Stimulated activated CD4-positive, alpha-beta T cell treated with anti-CD3 and anti-CD28 coated beads, Interleukin-2, amount 100 ng/mL, for 24 hours (primary cell): ENCODE data around the gene NBEA.

Source experiments
- DNase-seq, 2 donors: peaks; one replicate each; pipeline ENCODE4 v3.0.0-alpha.2; 2020

NBEA gene

DNA sequence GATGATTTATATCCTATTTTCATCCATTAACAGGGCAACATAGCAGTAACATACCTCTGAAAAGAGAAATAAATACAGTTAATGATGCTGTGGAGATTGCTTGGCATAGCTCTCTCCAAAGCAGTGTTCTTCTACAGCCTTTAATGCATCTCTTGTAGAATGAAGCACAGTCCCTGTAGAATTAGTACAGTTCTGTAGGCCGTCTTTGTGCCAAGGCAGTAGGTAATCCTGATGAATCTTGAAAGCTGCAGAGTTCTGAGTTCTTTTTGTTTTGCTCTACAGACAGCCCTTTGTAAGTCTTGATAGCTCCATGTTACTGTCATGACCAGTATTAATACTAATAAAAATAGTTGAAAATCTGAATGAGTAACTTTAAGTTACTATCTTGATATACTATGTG lies 350.3 kb downstream of the NBEA start:
- DNase-seq: no peak

DNA sequence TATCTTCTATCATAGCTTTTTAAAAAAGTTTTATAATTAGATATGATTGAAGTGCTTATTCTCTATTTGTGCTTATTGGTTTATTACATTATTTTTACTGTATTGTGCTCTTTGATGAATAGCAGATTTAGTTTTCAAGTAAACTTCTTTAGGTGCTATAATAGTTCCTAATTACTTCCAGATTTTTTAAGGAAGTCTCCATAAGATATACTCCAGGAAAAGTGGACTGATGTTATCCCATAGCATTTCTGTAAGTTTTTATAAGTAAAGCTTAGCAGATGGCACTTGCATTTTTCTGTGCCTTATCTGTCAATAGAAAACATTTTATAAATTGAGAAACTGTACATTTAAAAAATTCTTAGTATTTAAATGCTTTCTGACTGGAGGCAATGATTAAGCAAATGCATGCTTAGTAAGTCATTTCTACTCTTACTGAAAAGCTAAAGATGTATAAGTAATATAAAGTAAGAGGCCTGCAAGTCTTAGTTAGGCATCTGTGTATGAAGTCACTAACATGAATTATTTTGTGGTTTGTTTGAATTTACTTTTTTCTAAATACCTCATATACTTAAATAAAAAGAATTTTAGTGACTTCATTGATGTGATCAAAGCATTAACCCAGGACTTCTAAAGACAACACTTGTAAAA lies 351.6 kb downstream of the NBEA start:
- no peak for DNase-seq

DNA sequence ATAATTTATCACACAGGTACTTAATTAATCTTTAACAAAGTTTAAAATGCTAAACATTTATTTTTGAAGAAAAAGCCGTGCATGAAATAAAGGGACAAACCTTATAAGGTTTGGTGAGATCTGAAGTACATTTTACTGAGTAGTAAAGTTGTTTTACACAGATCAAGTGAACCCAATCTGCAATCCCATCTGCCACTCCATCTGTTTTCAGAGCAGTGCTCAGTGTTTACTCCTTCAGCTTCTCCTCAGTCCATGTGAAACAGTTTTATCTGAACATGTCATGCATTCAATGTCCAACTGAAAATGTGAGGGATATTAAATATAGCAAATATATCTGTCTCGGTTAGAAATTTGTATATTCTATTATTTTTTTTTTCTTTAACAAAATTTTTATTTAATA lies 367.6 kb downstream of the NBEA start:
- DNase-seq: no peak

DNA sequence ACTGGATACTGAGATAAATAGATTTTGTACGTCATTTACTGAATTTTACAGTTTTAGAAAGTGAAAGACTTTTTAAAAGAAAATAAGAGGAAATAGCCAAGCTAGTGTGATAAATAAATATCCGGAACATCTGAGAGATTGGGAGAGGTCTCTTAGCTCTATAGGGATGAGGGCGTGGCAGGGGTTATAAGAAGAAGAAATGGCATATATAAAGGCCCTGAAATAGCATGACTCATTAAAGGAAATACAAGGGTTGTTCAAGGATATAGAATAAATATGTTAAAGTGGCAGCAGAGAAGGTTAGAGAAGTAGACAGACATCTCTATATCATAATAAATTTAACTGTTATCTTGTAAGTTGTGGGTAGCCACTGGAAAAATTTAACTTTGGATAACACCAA lies 390.1 kb downstream of the NBEA start:
- no peak for DNase-seq

DNA sequence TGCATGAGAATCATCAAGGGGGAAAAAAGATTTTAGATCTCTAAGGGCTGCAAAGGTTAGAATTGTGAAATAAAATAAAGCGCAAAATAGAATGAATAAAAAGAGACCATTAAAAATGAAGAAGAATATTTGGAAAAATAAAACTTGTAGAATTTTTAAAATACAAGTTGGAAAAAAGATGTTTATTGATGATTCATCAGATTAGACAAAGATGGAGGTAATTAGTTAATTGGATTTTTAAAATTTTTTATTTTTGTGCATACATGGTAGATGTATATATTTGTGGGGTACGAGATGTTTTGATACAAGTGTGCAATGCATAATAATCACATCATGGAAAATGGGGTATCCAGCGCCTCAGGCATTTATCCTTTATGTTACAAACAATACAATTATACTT lies 391.1 kb downstream of the NBEA start:
- no peak for DNase-seq

DNA sequence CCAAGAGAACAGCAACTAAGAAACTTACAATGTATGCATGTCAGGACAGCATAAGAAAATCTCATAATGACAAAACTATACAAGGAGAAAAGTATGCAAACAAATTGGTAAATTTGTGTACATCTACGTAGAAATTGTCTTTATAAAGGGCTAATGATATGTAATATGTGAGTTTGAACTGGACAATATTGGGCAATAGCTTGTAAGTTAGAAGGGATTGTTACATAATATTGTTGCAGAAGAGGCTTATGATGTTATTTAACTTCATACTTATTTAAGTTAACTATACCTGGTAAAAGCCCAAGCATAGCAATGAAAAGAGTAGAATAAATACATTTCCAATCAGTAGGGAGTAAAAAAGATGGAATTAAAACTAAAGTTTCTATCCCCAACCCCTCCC lies 400.4 kb downstream of the NBEA start:
- no peak for DNase-seq

DNA sequence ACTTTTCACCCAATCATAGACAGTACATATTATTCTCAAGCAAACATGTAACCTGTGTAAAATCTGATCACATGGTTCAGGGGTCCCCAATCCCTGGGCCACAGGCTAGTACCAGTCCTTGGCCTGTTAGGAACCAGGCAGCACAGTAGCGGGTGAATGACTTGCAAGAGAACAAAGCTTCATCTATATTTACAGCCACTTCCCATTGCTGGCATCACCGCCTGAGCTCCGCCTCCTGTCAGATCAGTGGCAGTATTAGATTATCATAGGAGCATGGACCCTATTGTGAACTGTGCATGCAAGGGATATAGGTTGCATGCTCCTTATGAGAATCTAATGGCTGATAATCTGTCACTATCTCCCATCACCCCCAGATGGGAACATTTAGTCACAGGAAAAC lies 401.3 kb downstream of the NBEA start:
- no peak for DNase-seq

DNA sequence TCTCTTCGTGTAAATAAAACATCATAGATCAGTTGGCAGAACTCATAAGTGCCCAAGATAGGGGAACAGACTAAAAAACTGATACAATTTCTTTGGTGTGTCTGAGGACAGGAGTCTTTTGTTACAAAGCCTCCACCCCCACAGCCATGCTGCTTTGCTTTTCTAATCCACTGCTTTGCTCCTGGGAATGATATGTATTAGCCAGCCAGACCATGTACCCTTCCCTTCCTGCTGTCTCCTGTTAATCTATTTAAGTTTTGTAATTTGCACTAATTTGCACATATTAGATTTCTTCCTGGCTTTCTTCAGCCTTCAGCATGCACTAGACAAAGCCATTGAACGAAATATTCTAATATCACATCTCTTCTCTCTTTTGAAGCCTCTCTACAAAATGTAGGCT lies 403.9 kb downstream of the NBEA start:
- no peak for DNase-seq

DNA sequence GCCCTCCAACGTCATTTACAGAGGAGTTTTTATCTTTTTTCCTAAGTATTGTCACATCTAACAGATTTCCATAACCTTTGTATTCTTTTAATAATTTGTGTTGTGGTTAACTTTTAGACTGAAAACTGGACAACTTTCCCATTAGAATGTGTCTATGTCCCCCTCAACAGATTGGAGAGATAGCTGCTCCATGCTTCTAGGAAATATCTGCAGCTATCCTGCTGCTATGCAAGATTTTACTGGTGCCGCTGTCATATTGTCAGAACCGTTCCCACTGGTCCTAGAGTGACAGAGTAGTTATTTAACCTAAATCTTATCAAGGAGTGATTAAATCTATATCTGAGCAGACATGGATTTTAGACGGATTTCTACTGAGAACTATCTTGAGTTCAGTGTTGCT lies 404.4 kb downstream of the NBEA start:
- DNase-seq: no peak

DNA sequence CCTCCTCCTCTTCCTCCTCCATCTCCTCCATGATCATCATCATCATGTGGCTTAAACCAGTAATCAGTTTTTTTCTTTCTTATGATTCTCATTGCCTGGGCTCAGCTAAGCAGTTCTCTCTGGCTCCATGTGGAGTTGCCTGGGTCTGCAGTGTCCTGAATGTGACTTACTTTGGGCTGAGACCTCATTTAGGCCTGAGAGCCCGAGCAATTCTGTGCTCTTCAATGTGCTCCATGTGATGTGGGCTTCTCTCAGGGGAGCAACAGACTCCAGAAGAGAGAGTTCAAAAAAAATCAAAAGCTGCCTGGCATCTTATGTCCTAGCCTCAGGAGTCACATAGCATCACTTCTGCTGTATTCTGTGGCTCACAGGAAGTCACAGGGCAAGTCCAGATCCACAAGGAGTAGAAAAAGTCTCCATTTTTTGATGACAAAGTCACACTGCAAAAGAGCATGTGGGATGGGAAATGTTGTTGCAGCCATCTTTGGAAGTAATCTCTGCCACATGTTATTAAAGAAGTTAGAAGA lies 405.7 kb downstream of the NBEA start:
- DNase-seq: no peak

DNA sequence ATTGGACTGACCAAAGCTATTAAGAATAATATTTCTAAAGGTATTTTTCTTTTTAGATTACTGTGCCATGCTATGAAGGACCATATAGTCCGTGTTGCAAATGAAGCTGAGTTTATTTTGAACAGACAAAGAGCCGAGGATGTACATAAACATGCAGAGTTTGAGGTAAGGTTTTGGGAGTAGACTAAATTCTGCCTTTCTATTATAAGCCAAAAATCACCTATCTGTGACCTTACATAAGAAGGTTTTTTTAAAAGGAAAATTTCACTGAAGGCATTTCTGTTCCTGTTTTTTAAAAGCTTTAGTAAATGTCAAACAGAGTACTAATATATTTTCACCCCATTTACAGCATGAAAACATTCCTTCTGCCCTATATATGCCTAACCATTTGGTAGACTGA lies 407.0 kb downstream of the NBEA start:
- no peak for DNase-seq

DNA sequence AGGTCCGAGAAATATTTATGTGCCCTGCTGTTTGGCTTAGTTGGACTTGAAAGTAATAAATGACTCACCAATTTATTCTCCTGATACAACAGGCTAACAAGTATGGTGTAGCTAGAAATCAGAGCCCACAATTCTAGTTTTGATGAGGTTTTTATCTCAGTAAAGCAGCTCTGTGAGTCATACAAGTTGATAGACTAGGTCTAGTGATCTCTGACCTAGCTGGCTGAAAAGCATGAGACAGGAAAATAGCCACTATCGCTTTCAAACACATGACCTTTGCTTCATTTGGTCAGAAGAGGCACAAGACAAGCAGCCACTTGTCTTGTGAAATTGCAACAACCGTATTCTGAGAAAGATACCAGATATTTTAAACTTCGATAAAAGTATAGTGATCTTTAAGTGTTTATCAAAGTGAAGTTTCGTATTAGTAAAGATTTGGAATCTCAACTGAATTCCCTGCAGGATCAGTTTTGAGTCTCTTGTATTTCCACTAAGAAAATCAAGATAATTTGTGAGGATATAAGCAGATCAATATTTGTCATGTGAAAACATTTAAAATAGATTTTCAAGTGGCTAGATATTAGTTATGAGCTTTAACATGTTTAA lies 407.7 kb downstream of the NBEA start:
- DNase-seq: no peak

DNA sequence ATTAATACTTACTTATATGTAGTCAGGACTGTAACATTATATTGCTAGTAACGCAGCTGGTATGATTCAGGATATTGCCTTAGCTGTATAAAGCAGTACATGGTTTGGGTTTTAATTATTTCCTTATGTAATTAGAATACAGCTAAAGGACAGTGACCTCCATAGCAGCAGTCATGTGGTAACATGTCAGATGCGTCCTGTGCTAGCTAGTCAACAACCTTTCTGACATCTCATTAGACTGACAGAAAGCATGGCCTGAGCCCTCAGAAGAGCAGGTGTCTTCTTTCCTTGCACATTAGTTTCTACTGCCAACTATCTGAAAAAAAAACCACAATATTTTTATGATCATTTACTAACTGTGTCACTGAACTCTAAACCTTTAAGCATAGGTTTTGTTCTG lies 412.2 kb downstream of the NBEA start:
- no peak for DNase-seq

DNA sequence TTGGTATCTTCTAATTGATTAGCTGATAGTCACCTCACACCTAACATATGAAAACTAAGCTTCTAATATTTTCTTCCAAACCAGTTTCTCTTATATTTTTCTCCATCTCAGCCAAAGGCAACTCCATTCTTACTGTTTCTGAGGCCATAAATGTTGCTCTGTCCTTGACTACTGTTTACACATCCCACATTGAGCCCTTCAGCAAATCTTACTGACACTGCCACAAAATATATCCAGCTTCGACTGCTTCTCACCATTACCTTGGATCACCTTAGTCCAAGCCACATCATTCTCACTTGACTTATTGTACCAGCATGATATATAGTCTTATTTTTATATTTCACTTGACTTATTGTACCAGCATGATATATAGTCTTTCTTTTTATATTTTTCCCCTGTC lies 412.8 kb downstream of the NBEA start:
- DNase-seq: no peak

DNA sequence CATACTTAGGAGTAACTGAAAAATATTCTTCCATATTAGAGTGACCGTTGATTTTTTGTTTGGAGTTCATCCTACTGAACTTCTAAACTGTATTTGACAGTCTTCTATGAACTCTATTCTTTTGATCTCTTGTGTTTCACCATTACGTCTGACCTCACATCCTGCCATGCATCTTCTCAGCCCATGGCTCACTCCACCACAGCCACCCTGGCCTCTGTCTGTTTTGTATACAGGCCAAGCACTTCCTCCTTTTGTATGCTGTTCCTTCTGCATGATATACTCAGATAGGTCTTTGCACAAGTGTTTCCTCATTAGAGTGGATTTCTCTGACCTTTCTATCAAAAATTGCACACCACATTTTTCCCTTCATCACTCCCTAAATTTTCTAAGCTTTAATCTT lies 414.5 kb downstream of the NBEA start:
- DNase-seq: no peak

DNA sequence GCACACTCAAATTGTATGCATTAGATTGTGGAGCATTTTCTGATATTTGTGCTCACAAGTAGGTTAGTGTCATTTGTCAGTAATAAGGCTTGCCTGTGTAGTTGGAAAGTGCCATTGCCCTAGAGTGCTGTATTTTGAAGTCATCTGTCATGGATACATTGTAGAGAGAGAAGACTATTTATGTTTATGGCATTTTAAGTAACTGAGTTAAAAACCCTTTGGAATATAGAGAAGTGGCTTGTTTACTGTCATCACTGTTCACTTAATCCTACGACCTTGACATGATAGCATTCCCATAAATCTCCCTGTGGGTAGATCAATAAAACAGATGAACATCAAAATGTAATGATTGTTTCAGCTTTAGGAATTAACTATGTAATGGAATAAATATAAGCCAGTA lies 423.8 kb downstream of the NBEA start:
- DNase-seq: no peak

DNA sequence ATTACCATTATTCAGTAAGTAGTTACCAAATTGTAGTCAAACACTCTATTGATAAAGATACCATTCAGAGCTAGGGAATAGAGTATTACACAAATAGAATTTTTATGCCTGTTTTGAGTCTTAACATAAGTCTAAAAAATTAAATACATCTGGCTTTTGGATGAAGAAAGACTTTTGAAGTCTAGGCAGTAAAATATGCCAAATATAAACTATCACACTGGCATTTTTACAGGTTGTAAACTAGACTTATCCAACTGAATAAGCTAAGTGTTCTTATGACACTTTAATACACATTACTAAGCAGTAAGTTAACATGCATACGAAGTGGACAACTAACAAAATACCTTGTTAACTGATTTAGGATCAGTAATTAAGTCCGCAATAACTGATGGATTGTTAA lies 425.5 kb downstream of the NBEA start:
- no peak for DNase-seq

DNA sequence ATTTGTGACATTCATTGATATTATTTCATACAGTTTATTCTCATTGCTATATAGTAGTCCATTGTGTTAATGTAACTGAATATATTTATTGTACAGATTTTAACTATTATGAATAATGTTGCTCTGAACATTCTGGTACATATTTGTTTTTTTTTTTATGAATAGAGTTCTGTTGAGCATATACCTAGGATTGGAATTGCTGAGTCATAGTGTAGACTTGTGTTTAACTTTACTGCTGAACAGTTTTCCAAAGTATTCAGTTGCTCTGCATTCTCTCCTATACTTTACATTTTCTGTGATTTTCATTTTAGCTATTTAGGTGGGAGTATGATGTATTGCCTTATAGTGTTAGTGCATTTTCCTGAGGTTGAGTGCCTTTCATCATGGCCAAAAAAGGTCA lies 436.9 kb downstream of the NBEA start:
- no peak for DNase-seq

DNA sequence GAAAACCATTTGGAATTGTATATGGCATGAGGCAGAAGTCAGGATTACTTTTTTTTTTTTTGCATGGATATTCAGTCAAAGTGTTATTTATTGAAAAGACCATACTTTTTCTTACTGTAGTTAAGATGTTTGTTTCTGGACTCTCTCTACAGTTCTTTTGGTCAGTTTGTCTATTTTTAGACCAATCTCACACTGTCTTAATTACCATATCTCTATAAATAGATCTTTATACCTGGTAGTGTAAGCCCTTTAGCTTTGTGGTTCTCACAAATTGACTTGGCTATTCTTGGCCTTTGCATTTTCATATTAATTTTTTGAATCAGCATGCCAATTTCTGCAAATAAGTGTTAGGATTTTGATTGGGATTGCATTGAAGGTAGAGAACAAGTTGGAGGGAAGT lies 437.6 kb downstream of the NBEA start:
- DNase-seq: no peak

DNA sequence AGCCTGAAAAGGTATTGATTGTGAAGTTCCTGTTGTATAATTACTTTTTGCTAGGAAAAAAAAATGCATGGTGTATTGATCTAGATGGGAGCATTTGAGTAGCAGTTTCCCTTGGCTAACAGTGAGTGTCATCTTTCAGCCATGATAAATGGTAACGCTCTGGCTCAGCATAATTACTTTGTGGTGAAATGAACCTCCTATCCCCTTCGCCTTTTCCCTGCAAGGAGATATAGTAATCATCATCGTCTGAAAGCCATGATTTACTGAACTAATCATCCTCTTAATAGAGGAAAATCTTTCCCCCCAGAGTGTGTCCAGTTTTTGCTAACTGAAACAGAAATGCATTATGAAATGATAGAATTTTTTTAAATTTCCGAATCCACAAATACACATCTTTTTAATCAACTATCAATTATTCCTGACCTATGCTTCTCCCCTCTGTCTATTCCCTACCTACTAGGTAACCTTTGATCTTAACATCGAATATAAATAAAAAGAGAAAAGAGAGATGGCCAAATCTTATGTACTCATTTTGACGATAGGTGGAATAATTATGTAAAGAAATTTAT lies 445.7 kb downstream of the NBEA start:
- no peak for DNase-seq

DNA sequence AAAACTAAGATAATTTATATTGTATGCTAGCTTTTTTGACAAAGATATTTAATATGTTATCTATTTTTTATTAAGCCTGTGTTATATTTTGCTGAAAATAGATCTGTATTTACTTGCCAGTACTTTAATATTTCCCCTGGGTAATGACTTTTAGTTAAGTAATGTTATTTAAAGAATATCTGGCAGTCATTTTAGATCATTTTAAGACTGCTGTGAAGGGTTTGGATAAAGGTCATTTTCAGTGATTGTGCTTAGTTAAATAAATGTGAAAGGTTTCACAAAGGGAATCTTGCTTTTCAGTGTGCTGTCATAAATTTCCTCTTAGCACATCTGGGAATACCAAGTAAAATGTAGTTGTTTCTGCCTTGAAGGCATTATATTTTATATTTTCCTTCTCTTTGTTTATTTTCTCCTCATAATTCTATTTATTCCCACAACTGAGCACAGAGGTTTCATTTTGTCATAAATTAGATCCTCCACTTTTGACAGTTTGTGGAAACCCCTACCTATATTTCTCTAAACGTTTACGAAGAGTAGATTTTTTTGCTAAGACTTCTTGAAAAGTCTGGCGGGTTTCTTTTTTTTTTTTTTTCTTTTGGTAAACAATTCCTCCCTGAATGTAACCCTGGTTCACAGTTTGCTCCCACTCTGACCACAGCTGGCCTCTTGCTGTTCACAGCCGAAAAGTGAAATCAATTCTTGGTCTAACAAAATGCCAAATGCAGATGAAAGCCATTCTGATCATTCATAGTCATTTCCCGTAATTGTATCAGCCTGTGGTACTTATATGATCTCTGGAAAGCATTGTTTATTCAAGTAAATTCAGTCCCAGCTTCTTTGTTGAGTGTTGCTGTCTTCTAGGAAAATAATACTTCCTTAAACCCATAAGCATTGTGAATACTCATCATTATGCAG lies 446.6 kb downstream of the NBEA start:
- DNase-seq: no peak

DNA sequence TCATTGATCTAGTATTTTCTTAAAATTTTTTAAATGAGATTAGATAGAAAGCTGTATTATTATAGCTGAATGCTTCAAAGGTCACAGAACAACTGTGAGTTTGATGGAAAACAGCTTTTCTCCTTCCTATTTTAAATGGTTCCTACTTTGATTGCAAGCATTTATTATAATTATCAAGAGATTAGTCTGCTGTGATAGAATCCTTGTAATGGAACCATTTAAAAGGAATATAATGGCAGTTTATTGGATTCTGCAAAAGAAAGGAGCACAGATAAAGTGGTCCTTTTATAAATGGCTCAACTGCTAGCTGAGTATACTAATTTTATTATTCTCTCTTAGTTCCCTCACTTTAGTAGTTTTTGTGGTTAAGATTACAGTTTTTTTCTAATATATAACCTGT lies 447.5 kb downstream of the NBEA start:
- DNase-seq: no peak

DNA sequence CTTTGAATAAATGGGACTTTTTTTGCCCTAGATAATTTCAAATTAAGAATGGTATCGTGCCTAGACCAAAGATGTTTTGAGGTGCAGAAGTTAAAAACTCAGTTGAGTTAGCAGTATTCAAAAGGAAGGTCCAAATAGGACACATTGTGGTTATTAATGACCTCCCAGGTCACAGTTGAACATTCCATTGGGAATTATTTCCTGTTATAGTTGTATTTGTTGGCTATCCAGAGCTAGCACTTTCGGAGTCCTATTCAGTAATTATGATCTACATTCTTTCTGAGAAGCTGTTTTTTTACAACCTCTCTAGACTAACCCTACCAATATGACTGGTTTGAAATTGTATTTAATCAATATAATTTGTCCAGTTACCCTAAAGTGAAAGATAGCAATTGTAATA lies 450.7 kb downstream of the NBEA start:
- no peak for DNase-seq

DNA sequence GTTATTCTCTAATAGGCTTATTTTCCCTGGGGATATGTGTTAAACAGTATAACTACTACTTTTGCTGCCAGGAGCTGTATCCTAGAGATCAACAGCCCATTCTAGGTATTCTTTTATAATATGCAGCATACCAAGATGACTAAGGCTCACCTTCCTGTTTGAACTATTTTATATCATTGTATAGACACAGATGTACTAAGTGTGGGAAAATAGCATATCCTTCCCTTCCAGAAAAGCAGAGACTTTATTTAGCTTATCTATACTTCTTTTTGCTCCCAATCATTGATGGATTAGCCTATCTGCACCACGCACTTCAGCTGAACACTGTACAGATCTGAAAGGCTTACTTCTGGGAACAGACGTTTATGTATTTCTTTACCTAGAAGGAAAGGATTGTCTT lies 451.8 kb downstream of the NBEA start:
- DNase-seq: no peak
